ENCODE data around the gene OSBP2.
A peak's percentile ranks its signal among the peaks of the same experiment; 100 is the strongest.
"Not testable (repeated sequence)": the region's sequence is repeated elsewhere in the genome, so short reads cannot be mapped to it uniquely, and the experiment has no call there.

OSBP2 gene

GRCh38 chr22:30763815-30764673 lies 69.4 kb downstream of the OSBP2 start:
- in situ Hi-C loops (cut with HindIII; ENCODE audit: low sequenced_read_pairs), result no loop called here

GRCh38 chr22:30767661-30768060 lies 73.0 kb downstream of the OSBP2 start:
- no peak for TF ChIP-seq CTCF (IDR thresholded peaks at IDR 0.05; ENCODE audit: low read depth, low read length)
- DNase-seq (ENCODE audit: low read depth, low spot score), result no peak
- in situ Hi-C loops (cut with HindIII; ENCODE audit: low sequenced_read_pairs), result no loop called here
- H3K4me3 ChIP-seq (ENCODE audit: low read depth, low read length), result no peak overlapping the region

More at GRCh38 chr22:30763815-30764673, 69.4 kb downstream of the OSBP2 start:
- no peak overlapping the region for H3K4me3 ChIP-seq (ENCODE audit: low read depth, low read length)
- peak; percentile 77 for DNase-seq (ENCODE audit: low read depth, low spot score)
- peak; percentile 68 for TF ChIP-seq CTCF (IDR thresholded peaks at IDR 0.05; ENCODE audit: low read depth, low read length)

- in situ Hi-C loops (cut with HindIII; ENCODE audit: low sequenced_read_pairs), result no loop called here
- no peak for TF ChIP-seq CTCF (IDR thresholded peaks at IDR 0.05; ENCODE audit: low read depth, low read length)
- H3K4me3 ChIP-seq (ENCODE audit: low read depth, low read length), result no peak overlapping the region
- no peak for DNase-seq (ENCODE audit: low read depth, low spot score)
Measured at GRCh38 chr22:30770716-30771115, 76.0 kb downstream of the OSBP2 start.

- no peak overlapping the region for H3K4me3 ChIP-seq (ENCODE audit: low read depth, low read length)
- TF ChIP-seq CTCF (IDR thresholded peaks at IDR 0.05; ENCODE audit: low read depth, low read length), result no peak
- in situ Hi-C loops (cut with HindIII; ENCODE audit: low sequenced_read_pairs), result no loop called here
- DNase-seq (ENCODE audit: low read depth, low spot score), result no peak
Measured at GRCh38 chr22:30773919-30774318, 79.2 kb downstream of the OSBP2 start.

- in situ Hi-C loops (cut with HindIII; ENCODE audit: low sequenced_read_pairs), result no loop called here
- no peak overlapping the region for H3K4me3 ChIP-seq (ENCODE audit: low read depth, low read length)
- no peak for DNase-seq (ENCODE audit: low read depth, low spot score)
- no peak for TF ChIP-seq CTCF (IDR thresholded peaks at IDR 0.05; ENCODE audit: low read depth, low read length)
Measured at GRCh38 chr22:30774566-30774965, 79.9 kb downstream of the OSBP2 start.

- no peak for TF ChIP-seq CTCF (IDR thresholded peaks at IDR 0.05; ENCODE audit: low read depth, low read length)
- in situ Hi-C loops (cut with HindIII; ENCODE audit: low sequenced_read_pairs), result no loop called here
- DNase-seq (ENCODE audit: low read depth, low spot score), result no peak
- no peak overlapping the region for H3K4me3 ChIP-seq (ENCODE audit: low read depth, low read length)
Measured at GRCh38 chr22:30776476-30776875, 81.8 kb downstream of the OSBP2 start.

GRCh38 chr22:30777146-30777545 lies 82.5 kb downstream of the OSBP2 start:
- DNase-seq (ENCODE audit: low read depth, low spot score); H3K4me3 ChIP-seq (ENCODE audit: low read depth, low read length); in situ Hi-C loops (cut with HindIII; ENCODE audit: low sequenced_read_pairs): not testable (repeated sequence)
